Measurements from ENCODE around the gene SART3.

DNA sequence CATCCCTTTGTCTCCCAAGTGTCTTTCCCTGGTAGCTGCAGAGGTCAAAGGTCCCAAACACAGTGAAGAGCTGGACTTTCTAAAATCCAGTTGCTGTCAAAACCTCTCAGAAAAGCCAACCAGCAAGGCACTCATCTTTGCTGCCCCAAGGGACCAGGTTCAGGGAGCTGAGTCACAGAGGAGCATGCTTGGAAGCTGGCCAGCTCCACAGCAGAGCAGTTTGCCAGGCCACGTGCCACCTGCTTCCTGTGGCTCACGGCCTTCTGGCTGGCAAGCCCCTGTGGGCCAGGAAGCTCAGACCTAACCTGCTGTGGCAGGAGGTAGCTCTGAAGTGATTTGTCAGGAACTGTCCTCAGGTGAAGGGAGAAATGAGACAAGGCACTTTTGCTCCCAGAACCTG lies 5.0 kb upstream of the SART3 start:
- 0 out of 2 replicates have a peak, but pooled peaks have one; percentile 12 for TF ChIP-seq RAD21 (IDR thresholded peaks at IDR 0.05; ENCODE audit: low read length)
- TF ChIP-seq, protein P1, sequence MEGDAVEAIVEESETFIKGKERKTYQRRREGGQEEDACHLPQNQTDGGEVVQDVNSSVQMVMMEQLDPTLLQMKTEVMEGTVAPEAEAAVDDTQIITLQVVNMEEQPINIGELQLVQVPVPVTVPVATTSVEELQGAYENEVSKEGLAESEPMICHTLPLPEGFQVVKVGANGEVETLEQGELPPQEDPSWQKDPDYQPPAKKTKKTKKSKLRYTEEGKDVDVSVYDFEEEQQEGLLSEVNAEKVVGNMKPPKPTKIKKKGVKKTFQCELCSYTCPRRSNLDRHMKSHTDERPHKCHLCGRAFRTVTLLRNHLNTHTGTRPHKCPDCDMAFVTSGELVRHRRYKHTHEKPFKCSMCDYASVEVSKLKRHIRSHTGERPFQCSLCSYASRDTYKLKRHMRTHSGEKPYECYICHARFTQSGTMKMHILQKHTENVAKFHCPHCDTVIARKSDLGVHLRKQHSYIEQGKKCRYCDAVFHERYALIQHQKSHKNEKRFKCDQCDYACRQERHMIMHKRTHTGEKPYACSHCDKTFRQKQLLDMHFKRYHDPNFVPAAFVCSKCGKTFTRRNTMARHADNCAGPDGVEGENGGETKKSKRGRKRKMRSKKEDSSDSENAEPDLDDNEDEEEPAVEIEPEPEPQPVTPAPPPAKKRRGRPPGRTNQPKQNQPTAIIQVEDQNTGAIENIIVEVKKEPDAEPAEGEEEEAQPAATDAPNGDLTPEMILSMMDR (IDR thresholded peaks at IDR 0.05), result no peak
- TF ChIP-seq MAX (IDR thresholded peaks at IDR 0.05; ENCODE audit: low read depth), result peak; percentile 97
- TF ChIP-seq MEF2A (IDR thresholded peaks at IDR 0.05; ENCODE audit: borderline replicate concordance, low read depth), result no peak
- TF ChIP-seq EP300 (IDR thresholded peaks at IDR 0.05; ENCODE audit: borderline replicate concordance in 1 of 2, low read depth in 1 of 2, low read length in 1 of 2), result peak; percentile 41 to 51; a peak in 2 of 4 replicates
- peak; percentile 75 for TF ChIP-seq TCF12 (IDR thresholded peaks at IDR 0.05)
- no peak for TF ChIP-seq FOXJ3 (CRISPR knock-in tag; IDR thresholded peaks at IDR 0.05)
- TF ChIP-seq CHD2 (IDR thresholded peaks at IDR 0.05; ENCODE audit: low read length, partially characterized antibody), result peak; percentile 9
- 0 out of 2 replicates have a peak, but pooled peaks have one; percentile 32 for TF ChIP-seq GABPA (IDR thresholded peaks at IDR 0.05; ENCODE audit: low read depth)
